A673 (cell line): ENCODE data around the gene UBE4B.

ENCODE experiments used
- CTCF ChIP-seq: fragments of 300-800, 200-600 bp; sonication (generic); conservative IDR thresholded peaks from 2 replicates; pipeline ENCODE4 v1.5.1; 2017; ENCODE audit warnings: low read depth, mild to moderate bottlenecking, antibody characterized with exemption, low read length, moderate library complexity, mixed read lengths
- EZH2 ChIP-seq: fragments of 200-600 bp; sonication (generic); IDR thresholded peaks from 2 replicates; pipeline ENCODE4 v1.6.1; 2017; ENCODE audit warnings: borderline replicate concordance, low read depth, mild to moderate bottlenecking, mixed read lengths, antibody characterized with exemption, low read length; ENCODE audit not compliant: poor library complexity, severe bottlenecking

- TF ChIP-seq EZH2 (no peak), CTCF (no peak)
Measured at GRCh38 chr1:10080523-10080922, 47.8 kb downstream of the UBE4B start.
